NCI-H2107 treated with DMSO at 0.1 percent for 48 hours (cell line): ENCODE results near the gene CASKIN1.
A peak's percentile ranks its signal among the peaks of the same experiment; 100 is the strongest.
"Not testable (repeated sequence)": the region's sequence is repeated elsewhere in the genome, so short reads cannot be mapped to it uniquely, and the experiment has no call there.

ENCODE experiments used
- DNase-seq: peaks from one replicate; lab custom pipeline; 2025; ENCODE audit not compliant: unreplicated experiment; lab: John Stamatoyannopoulos, UW

CASKIN1 gene

DNA sequence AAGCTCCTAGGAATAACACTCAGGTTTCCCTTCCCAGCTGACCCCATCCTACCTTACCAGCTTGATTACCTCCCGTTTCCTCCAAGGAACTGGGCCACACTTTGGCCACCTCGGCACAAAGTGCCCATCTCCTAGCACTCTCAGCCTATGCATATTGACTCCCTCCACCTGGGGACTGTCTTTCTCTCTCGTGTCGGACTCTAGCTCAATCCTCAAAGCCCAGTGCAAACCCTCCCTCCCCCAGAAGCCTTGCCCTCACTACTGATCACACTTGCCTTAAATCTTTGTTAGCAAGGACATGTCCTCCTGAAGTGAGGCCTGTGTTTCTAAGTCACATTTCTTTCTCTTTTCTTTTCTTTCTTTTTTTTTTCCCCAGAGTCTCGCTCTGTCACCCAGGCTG lies 50.6 kb downstream of the CASKIN1 start:
- no peak for DNase-seq

DNA sequence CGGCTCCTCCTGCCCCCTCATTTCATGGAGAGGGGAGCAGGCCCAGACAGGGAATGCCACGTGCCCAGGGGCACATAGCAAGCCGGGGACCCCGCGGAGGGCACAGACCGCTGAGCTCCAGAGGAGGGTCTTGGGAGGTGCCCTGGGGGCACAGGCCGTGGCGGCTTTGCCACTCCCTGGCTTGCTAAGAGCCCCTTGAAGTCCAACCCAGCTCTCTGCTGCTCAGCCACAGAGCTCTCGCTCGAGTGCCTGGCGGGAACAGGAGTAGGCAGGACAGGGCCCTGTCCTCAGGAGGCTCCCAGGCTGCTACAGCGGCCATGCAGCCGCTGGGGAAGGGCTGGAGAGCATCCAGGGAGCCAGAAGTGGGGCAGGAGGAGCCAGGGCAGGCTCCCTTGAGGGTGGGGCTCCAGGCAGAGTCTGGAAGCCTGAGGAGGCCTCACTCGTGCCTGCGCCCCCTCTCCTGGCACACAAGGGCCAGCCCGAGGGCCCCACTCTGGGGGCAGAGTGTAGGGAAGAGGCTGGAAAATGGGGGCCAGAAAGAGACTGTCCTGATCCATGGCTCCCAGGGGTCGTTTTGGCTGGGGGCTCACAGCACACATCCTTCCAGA lies 52.4 kb downstream of the CASKIN1 start:
- DNase-seq = no peak

DNA sequence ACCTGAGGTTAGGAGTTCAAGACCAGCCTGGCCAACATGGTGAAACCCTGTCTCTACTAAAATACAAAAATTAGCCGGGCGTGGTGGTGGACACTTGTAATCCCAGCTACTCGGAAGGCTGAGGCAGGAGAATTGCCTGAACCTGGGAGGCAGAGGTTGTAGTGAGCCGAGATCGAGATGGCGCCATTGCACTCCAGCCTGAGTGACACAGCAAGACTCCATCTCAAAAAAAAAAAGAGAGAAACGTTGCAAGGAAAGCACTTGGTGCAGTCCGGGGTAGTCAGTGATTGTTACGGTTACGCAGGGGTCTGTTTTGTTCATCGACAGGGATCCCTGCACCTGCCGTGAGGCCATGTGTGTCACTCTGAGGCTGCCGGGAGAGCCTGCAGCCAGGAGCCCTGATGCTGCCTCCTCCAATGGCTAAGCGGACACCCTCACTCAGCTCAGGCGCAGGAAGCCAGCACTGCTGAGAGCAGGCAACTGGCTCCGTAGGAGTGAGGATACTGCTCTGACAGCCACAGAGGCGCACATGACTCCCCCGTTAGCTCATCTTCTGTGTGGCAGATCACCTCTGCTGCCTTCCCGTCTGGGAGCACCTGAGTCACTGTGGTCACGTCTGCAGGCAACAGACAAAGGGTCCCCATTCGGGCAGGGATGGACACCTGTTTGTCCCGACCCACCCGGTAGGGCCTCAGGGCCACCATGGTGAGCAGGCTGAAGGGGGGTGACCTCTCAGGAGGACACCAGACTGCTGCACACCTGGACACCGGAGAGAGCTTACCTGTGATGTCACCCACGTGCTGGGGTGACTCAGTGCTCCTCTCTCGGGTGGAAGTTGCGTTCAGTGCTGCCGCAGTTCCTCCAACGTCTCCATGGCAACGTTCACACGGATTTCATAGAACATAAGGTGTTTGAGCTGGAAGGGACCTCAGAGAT lies 53.2 kb downstream of the CASKIN1 start:
- no peak for DNase-seq

DNA sequence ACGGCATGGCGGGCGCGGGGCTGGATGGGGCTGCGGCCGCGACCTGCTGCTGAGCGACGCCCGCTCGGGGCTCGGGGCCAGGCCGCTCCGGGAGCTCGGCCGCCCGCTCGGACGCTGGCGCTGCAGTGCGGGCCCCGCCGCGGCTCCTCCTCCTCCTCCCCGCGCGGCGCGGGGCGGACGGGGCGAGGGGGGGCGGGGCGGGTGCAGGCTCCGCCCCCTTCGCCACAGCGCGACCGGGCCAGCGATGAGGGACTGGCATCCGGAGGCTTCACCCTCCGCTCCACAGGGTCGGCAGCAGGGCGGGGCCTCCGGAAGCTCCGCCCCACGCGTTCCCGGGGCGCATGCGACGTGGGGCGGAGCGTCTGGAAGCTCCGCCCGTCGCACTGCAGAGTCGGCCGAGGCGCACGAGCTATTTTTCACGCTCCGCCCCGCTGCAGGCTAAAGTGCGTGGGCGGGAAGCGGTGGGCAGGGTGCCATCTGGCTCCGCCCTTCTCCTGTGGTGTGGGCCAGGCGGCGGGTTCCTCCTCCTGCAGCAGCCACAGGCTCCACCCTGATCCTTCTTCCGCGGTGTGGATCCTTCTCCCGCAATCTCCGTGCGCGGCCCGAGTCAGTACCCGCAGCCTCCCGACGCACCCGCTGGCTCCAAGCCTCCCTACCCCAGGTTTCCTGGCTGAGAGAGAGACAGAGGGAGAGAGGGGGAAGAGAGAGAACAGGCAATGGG lies 60.5 kb downstream of the CASKIN1 start, which contains the start of gene PKD1:
TSS of gene PKD1 (minus strand) at position 129 of the 721 bp plus-strand sequence. CDS start 209 bp downstream, outside the sequence.
- peak; percentile 42 for DNase-seq

DNA sequence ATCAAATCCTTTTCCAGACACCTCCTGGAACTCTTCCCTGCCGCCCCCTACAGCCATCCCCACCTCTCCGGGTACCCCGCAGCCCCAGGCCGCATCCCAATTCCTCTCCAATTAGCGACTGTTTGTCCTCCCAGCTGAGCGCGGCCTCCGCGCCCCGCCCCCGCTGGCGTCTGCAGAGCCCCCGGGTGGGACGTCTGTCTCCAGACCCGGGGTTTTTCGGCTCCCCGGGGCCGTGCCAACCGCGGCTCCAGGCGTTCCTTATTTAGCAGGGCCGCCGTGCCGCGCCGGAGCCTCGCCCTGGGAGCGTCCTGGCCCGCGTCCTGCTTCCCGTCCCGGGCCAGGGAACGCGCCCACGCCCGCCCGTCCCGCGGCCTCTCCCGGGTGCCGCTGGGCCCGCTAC lies 61.3 kb downstream of the CASKIN1 start:
- DNase-seq = not testable (repeated sequence)

DNA sequence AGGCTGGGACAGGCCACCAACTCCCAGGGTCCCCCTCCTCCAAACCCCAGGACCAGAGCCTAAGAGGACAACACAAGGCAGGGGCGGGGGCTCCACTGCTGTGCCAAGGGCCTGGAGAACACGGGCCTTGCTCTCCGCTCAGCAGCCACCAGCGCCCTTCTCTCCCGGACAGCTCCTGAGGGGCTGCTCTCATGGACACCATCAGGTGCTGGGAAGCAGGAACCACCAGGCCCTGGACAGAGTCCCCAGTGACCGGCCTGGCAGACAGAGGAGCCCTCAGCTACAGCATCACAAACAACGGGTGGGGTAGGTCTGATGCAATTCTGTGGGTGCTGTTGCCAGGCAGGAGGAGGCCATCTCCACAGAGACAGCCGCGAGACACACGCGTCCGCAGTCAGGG lies 62.6 kb downstream of the CASKIN1 start:
- not testable (repeated sequence) for DNase-seq

DNA sequence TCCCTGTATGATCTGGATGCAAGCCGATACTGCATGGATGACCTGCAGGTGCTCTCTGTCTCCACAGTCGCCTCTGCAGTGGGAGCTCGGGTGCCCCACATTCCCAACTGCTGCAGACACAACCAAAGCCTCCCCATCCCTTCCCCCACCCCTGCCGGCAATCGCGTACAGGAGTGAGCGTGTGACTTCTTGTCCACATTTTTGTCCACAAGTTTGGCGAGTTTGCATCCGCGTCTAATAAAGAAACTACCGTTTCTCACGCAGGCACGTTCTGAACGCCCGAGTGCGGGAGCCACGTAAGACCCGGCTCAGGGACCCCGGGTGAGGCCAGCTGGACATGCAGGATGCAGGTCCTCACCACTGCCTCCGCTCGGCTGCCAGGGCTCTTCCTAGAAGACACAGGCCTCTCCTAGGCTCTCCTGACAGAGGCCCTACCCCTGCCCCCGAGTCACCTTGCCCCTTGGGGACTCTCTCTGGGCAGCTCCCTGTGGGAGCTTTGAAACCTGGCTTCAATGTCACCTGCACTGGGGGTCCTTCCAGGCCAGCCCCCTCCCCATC lies 66.4 kb downstream of the CASKIN1 start:
- not testable (repeated sequence) for DNase-seq

DNA sequence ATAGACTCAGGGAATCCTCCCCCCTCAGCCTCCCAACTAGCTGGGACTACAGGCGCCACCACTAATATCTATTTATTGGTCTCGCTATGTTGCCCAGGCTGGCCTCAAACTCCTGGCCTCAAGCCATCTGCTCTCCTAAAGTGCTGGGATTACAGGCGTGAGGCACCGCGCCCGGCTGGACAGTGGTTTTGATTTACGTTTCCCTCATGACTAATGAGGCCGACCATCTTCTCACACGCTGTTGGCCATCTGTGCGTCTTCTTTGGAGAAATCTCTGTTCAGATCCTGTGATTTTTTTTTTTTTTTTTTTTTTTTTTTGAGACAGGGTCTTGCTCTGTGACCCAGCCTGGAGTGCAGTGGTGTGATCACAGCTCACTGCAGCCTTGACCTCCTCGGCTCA lies 67.2 kb downstream of the CASKIN1 start:
- not testable (repeated sequence) for DNase-seq

DNA sequence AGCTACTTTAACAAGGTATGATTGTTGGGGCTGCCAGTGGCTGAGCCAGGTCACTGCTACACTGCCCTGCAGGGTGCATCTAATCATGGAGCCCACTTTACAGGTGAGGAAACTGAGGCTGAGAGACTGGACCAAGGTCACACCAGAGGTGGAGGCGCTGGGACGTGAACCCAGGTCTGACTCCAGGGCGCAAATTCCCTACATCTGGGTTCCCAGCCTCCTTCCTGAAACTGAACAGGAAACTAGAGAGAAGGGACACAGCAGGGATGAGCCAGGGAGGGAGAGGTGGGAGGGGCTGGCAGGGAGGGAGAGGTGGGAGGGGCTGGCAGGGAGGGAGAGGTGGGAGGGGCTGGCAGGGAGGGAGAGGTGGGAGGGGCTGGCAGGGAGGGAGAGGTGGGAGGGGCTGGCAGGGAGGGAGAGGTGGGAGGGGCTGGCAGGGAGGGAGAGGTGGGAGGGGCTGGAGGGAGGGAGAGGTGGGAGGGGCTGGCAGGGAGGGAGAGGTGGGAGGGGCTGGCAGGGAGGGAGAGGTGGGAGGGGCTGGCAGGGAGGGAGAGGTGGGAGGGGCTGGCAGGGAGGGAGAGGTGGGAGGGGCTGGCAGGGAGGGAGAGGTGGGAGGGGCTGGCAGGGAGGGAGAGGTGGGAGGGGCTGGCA lies 68.7 kb downstream of the CASKIN1 start:
- peak; percentile 23 for DNase-seq
